Peyer's patch (tissue), 4 donors: ENCODE data around the gene PRKAR2A.

Experiments used
- POLR2A ChIP-seq, 2 donors: fragments of 450-650 bp; IDR thresholded peaks; one replicate each; pipeline ENCODE4 v1.5.1; 2017; ENCODE audit warnings: antibody characterized with exemption in 2 of 2, mild to moderate bottlenecking in 2 of 2, moderate library complexity in 2 of 2
- TF ChIP-seq, protein P1 (sequence below), 6 experiments: fragments of 450-650 bp in 4 of 6; fragments of 200-600 bp in 2 of 6; sonication (generic) in 1 of 6; IDR thresholded peaks; one replicate each; pipeline ENCODE4 v1.5.1; 2017 to 2019; ENCODE audit warnings: antibody characterized with exemption in 6 of 6, mild to moderate bottlenecking in 3 of 6, moderate library complexity in 1 of 6

DNA sequence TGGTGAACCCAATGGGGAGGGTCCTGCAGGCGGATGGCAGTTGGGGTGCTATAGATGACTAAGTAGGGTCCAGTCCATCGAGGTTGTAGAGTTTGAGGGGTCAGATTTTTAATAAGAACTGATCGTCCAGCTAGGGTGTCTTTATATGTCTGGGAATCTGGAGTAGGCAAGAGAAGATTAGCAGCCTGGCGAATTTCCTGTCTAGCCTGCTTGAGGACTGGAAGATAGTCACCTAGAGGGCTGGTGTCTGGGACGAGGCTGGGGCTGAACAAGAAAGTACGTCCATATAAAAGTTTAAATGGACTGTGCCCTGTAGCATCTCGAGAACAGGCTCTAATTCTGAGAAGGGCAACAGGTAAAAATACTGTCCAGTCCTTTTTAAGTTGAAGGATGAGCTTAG, 123.9 kb downstream of the PRKAR2A start:
- TF ChIP-seq POLR2A (IDR thresholded peaks at IDR 0.05) = no peak
- TF ChIP-seq, protein P1, sequence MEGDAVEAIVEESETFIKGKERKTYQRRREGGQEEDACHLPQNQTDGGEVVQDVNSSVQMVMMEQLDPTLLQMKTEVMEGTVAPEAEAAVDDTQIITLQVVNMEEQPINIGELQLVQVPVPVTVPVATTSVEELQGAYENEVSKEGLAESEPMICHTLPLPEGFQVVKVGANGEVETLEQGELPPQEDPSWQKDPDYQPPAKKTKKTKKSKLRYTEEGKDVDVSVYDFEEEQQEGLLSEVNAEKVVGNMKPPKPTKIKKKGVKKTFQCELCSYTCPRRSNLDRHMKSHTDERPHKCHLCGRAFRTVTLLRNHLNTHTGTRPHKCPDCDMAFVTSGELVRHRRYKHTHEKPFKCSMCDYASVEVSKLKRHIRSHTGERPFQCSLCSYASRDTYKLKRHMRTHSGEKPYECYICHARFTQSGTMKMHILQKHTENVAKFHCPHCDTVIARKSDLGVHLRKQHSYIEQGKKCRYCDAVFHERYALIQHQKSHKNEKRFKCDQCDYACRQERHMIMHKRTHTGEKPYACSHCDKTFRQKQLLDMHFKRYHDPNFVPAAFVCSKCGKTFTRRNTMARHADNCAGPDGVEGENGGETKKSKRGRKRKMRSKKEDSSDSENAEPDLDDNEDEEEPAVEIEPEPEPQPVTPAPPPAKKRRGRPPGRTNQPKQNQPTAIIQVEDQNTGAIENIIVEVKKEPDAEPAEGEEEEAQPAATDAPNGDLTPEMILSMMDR (IDR thresholded peaks at IDR 0.05) = no peak
